Measurements from ENCODE around the gene TBC1D22A. TPM values are rescaled to one million over a fixed set of nuclear protein-coding genes. Genes with fewer than 3 reads are reported as not detected.
A peak's percentile ranks its signal among the peaks of the same experiment; 100 is the strongest.

The TBC1D22A gene
- total and polyA plus RNA-seq, 2 donors from 2014 or later: 24.6 to 39.4 TPM

- Histone ChIP-seq H3K36me3 (ENCODE audit: control insufficient read depth in 2 of 3, insufficient read depth in 3 of 3, low read length in 3 of 3) (peaks cover 0 to 4% (median 0%) of the 10 kb centered on the region in 3 donors), H3K4me3 (ENCODE audit: low read length in 3 of 3) (no peak overlapping the region), H3K4me1 (ENCODE audit: control insufficient read depth in 2 of 3, insufficient read depth in 2 of 3, low read depth in 1 of 3, low read length in 3 of 3) (no peaks in the 10 kb centered on the region), H3K27ac (ENCODE audit: low read depth in 2 of 2, low read length in 2 of 2) (no peak overlapping the region), H3K9ac (ENCODE audit: low read length in 3 of 3) (no peak overlapping the region), H3K27me3 (ENCODE audit: control insufficient read depth, insufficient read depth, low read length) (no peaks in the 10 kb centered on the region), H3K9me3 (ENCODE audit: control insufficient read depth in 2 of 3, insufficient read depth in 1 of 3, low read length in 3 of 3) (no peaks in the 10 kb centered on the region)
- FAIRE-seq (no peak), DNase-seq (peak in 1 of 5 donors; percentile 43)
- intact Hi-C loops (cut with DNase I): no loop called here
- TF ChIP-seq CTCF (IDR thresholded peaks at IDR 0.05; ENCODE audit: borderline replicate concordance, extremely low read depth, insufficient read depth): no peak
Observed at GRCh38 chr22:46895753-46896152, 133.3 kb downstream of the TBC1D22A start.

DNA sequence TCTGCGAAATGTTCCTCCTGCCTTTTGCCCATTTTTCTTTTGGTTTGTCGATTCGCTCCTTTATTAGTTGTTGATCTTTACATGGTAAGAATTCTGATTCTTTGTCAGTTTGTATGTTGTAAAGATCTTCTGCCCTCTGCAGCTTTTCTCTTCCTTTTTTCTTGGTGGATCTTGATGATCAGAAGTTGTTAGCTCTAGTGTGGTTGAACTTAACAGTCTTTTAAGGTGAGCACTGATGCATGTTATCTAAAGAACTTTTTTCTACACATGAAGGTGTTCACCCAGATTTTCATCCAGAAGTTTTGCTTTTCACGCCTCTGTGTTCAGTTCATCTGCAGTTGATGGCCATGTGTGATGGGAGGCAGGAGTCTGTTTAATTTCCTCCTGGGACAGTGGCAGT, 133.7 kb downstream of the TBC1D22A start:
- peaks cover 0 to 4% (median 0%) of the 10 kb centered on the region in 3 donors for H3K36me3 ChIP-seq (ENCODE audit: control insufficient read depth in 2 of 3, insufficient read depth in 3 of 3, low read length in 3 of 3)
- H3K27me3 ChIP-seq (ENCODE audit: control insufficient read depth, insufficient read depth, low read length): no peaks in the 10 kb centered on the region
- intact Hi-C loops (cut with DNase I): no loop called here
- H3K27ac ChIP-seq (ENCODE audit: low read depth in 2 of 2, low read length in 2 of 2): no peak overlapping the region
- no peaks in the 10 kb centered on the region for H3K4me1 ChIP-seq (ENCODE audit: control insufficient read depth in 2 of 3, insufficient read depth in 2 of 3, low read depth in 1 of 3, low read length in 3 of 3)
- no peak overlapping the region for H3K4me3 ChIP-seq (ENCODE audit: low read length in 3 of 3)
- H3K9me3 ChIP-seq (ENCODE audit: control insufficient read depth in 2 of 3, insufficient read depth in 1 of 3, low read length in 3 of 3): no peaks in the 10 kb centered on the region
- TF ChIP-seq CTCF (IDR thresholded peaks at IDR 0.05; ENCODE audit: borderline replicate concordance, extremely low read depth, insufficient read depth): no peak
- FAIRE-seq (no peak), DNase-seq (no peak)
- no peak overlapping the region for H3K9ac ChIP-seq (ENCODE audit: low read length in 3 of 3)

DNA sequence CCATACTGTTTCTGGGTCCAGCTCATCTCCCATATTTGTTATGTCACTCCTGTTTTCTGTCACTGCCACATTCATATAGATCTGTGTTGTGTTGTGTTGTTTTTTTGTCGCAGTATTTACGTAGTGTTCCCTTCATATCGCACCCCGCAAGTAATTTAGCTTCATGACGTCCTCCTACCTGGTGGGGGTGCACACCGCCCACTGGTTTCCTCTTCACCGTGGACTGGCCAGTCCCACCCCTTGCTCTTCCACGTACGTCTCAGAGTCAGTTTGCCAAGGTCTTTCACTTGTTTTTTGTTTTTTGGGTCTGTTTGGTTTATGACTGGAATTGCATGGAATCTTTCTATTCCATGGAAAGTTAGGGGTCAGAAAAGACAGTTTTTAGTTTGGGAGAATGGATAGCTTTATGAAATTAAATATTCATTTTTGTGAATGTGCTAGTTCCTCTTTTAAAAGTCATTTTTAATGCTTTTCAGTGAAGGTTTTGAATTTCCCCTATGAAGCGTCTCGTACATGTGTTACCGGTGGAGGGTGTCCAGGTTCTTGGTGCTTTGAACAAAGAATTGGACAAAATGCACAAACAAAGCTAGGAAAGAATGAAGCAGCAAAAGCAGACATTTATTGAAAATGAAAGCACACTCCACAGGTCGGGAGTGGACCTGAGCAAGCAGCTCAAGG, 134.3 kb downstream of the TBC1D22A start:
- intact Hi-C loops (cut with DNase I): no loop called here
- Histone ChIP-seq H3K9ac (ENCODE audit: low read length in 3 of 3) (no peak overlapping the region), H3K9me3 (ENCODE audit: control insufficient read depth in 2 of 3, insufficient read depth in 1 of 3, low read length in 3 of 3) (no peaks in the 10 kb centered on the region), H3K4me1 (ENCODE audit: control insufficient read depth in 2 of 3, insufficient read depth in 2 of 3, low read depth in 1 of 3, low read length in 3 of 3) (no peaks in the 10 kb centered on the region), H3K36me3 (ENCODE audit: control insufficient read depth in 2 of 3, insufficient read depth in 3 of 3, low read length in 3 of 3) (peaks cover 0 to 4% (median 0%) of the 10 kb centered on the region in 3 donors), H3K4me3 (ENCODE audit: low read length in 3 of 3) (no peak overlapping the region), H3K27me3 (ENCODE audit: control insufficient read depth, insufficient read depth, low read length) (no peaks in the 10 kb centered on the region), H3K27ac (ENCODE audit: low read depth in 2 of 2, low read length in 2 of 2) (no peak overlapping the region)
- DNase-seq (peak in 1 of 5 donors; percentile 25), FAIRE-seq (no peak)
- TF ChIP-seq CTCF (IDR thresholded peaks at IDR 0.05; ENCODE audit: borderline replicate concordance, extremely low read depth, insufficient read depth): no peak
